Neutrophil (primary cell): ENCODE data around the gene PRSS53.
A peak's percentile ranks its signal among the peaks of the same experiment; 100 is the strongest.

Source experiments
- H3K27ac ChIP-seq: fragments of 200-600 bp; sonication (generic); 2 replicates; pipeline ENCODE4 v1.5.1; 2016; ENCODE audit warnings: mild to moderate bottlenecking, moderate library complexity
- H3K27me3 ChIP-seq: fragments of 200-600 bp; sonication (generic); 2 replicates; pipeline ENCODE4 v1.6.0; 2016; ENCODE audit warnings: mild to moderate bottlenecking
- H3K36me3 ChIP-seq: fragments of 200-600 bp; sonication (generic); 2 replicates; pipeline ENCODE4 v1.5.1; 2017
- H3K4me1 ChIP-seq, 2 experiments: fragments of 200-600 bp in 1 of 2; sonication (generic) in 1 of 2; 1 replicate in 1 of 2; 2 replicates in 1 of 2; pipeline versions ENCODE4 v1.5.1 to v1.6.1; 2013 to 2016; ENCODE audit warnings: low read depth in 1 of 2, low read length in 1 of 2, mild to moderate bottlenecking in 1 of 2, moderate library complexity in 1 of 2; ENCODE audit not compliant: control insufficient read depth in 1 of 2, insufficient read depth in 1 of 2
- H3K4me3 ChIP-seq, 2 experiments: fragments of 200-600 bp in 1 of 2; sonication (generic) in 1 of 2; 1 replicate in 1 of 2; 2 replicates in 1 of 2; pipeline ENCODE4 v1.5.1; 2013 to 2016; ENCODE audit warnings: low read depth in 1 of 2, low read length in 1 of 2, mild to moderate bottlenecking in 1 of 2, moderate library complexity in 1 of 2
- H3K9me3 ChIP-seq: fragments of 200-600 bp; sonication (generic); 2 replicates; pipeline ENCODE4 v1.5.1; 2016
- TF ChIP-seq, protein P1 (sequence below): fragments of 200-600 bp; sonication (generic); IDR thresholded peaks from 2 replicates; pipeline ENCODE4 v1.5.1; 2016; ENCODE audit warnings: antibody characterized with exemption

Gene PRSS53

DNA sequence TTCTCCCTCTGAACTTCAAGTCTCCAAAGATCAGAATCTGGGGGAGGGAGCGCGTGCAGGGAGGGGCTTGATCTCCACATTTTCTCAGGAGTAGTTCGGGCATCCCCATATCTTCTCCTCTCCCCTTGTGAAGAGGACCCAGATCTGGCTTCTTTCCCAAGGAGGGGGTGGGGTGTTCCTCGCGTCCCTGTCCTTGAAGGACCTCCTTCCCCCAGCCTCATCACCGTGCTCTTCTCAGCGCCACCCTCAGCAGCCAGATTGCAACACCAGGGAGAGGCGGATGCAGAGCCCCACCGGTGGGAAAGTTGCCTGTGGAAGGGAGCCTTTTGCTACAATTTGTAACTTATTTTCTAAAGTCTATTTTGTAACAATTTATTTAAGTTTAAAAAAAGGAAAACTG, 5.7 kb downstream of the PRSS53 start:
- Histone ChIP-seq H3K9me3 (no peaks in the 10 kb centered on the region), H3K4me1 (peaks cover 16 to 19% of the 10 kb centered on the region in 2 experiments), H3K4me3 (no peak overlapping the region), H3K27me3 (no peaks in the 10 kb centered on the region), H3K36me3 (peaks cover 95% of the 10 kb centered on the region), H3K27ac (no peak overlapping the region)
- TF ChIP-seq, protein P1, sequence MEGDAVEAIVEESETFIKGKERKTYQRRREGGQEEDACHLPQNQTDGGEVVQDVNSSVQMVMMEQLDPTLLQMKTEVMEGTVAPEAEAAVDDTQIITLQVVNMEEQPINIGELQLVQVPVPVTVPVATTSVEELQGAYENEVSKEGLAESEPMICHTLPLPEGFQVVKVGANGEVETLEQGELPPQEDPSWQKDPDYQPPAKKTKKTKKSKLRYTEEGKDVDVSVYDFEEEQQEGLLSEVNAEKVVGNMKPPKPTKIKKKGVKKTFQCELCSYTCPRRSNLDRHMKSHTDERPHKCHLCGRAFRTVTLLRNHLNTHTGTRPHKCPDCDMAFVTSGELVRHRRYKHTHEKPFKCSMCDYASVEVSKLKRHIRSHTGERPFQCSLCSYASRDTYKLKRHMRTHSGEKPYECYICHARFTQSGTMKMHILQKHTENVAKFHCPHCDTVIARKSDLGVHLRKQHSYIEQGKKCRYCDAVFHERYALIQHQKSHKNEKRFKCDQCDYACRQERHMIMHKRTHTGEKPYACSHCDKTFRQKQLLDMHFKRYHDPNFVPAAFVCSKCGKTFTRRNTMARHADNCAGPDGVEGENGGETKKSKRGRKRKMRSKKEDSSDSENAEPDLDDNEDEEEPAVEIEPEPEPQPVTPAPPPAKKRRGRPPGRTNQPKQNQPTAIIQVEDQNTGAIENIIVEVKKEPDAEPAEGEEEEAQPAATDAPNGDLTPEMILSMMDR, result no peak

DNA sequence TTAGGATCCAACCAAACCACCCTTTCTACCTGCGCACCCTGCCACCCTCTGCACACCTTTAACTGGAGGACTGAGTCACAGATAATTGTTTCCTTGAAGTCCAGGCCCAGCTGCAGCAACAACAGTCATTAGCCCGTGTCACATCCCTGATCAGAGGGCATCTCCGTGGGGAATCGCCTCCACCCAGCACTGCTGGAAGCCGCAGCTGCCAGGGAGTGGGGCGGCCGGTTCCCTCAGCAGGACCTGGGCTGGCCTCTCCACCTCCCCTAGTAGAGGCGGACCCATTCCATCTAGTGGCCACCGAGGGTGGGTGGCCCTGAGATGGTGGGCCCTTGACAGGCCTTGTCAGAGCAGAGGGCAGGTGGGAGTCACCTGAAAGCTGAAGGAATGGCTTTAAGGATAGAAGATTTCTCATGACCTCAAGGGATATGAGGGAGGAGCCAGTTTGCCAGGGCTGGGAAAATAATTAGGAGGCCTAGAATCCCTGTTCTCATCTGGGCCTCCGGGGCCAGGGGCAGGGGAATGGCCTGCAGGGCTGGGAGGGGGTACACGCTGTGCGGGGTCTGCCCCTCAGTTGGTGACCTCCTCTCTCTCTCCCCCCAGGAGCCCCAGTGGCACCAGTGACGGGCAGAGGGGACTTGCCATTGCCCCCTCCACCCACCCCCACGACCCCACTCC, 6.2 kb downstream of the PRSS53 start:
- Histone ChIP-seq H3K27me3 (no peaks in the 10 kb centered on the region), H3K4me3 (no peak overlapping the region), H3K27ac (peak overlapping the region; percentile 38), H3K4me1 (peaks cover 16 to 19% of the 10 kb centered on the region in 2 experiments), H3K36me3 (peaks cover 99% of the 10 kb centered on the region), H3K9me3 (no peaks in the 10 kb centered on the region)
- TF ChIP-seq, protein P1, result no peak

DNA sequence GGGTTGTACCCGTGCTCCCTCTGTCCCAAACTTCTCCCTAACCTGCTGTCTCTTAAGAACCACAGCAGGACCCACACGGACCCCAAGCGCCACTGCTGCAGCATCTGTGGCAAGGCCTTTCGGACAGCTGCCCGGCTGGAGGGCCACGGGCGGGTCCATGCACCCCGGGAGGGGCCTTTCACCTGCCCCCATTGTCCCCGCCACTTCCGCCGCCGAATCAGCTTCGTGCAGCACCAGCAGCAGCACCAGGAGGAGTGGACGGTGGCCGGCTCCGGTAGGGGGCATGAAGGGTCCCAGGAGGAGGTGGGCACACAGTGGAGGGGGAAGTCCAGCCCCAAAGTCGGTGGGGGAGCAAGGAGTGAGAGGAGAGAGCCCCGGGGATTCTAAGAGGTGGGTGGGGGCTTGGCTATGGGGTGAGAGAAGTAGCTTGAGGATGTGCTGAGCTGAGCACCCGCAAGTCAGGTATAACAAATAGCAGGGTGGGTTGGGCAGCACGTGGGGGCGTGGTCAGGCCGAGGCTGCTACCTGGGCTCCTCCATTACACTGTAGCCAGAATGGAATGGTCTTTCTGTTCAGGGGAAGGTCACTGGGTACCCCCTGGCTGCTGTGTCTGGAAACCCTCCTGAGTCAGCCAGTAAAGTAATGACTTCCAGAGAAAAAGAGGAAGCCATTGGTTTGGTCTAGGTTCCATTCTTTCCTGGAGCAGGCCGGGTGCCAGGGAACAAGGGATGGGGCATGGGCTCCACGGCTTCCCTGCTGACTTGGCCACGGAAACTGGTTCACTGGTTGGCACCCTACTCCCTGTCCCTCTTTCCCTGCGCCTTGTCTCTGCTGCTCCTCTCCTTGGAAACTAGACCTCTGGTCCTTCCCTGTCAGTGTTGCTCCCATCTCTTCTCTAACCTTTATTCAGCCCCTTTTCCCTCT, 7.1 kb downstream of the PRSS53 start:
- no peaks in the 10 kb centered on the region for H3K9me3 ChIP-seq
- peaks cover 16 to 19% of the 10 kb centered on the region in 2 experiments for H3K4me1 ChIP-seq
- peak overlapping the region; percentile 38 for H3K27ac ChIP-seq
- H3K36me3 ChIP-seq, result peaks cover 99% of the 10 kb centered on the region
- H3K4me3 ChIP-seq, result no peak overlapping the region
- TF ChIP-seq, protein P1, result no peak
- no peaks in the 10 kb centered on the region for H3K27me3 ChIP-seq

DNA sequence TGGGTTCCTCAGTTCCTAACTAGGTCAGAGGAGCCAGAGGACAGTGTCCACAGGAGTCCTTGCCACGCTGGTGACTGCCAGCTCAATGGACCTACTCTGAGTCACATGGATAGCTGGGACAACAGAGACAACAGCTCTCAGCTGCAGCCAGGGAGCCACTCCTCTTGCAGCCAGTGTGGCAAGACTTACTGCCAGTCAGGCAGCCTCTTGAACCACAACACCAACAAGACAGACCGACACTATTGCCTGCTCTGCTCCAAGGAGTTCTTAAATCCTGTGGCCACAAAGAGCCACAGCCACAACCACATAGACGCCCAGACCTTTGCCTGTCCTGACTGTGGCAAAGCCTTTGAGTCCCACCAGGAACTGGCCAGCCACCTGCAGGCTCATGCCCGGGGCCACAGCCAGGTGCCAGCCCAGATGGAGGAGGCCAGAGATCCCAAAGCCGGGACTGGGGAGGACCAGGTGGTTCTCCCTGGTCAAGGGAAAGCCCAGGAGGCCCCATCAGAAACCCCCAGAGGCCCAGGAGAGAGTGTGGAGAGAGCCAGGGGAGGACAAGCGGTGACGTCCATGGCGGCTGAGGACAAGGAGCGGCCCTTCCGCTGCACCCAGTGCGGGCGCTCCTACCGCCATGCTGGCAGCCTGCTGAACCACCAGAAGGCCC, 7.9 kb downstream of the PRSS53 start:
- Histone ChIP-seq H3K4me1 (peaks cover 16 to 19% of the 10 kb centered on the region in 2 experiments), H3K27me3 (no peaks in the 10 kb centered on the region), H3K9me3 (no peaks in the 10 kb centered on the region), H3K27ac (peak overlapping the region; percentile 71), H3K4me3 (no peak overlapping the region), H3K36me3 (peaks cover 97% of the 10 kb centered on the region)
- TF ChIP-seq, protein P1, result no peak

DNA sequence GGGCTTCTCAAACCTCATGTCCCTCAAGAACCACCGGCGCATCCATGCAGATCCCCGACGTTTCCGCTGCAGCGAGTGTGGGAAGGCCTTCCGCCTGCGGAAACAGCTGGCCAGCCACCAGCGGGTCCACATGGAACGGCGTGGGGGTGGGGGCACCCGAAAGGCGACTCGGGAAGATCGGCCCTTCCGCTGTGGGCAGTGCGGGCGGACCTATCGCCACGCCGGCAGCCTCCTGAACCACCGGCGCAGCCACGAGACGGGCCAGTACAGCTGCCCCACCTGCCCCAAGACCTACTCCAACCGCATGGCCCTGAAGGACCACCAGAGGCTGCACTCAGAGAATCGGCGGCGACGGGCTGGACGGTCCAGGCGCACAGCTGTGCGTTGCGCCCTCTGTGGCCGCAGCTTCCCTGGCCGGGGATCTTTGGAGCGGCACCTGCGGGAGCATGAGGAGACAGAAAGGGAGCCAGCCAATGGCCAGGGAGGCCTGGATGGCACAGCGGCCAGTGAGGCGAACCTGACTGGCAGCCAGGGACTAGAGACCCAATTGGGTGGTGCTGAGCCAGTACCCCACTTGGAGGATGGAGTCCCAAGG, 8.6 kb downstream of the PRSS53 start:
- H3K9me3 ChIP-seq, result no peaks in the 10 kb centered on the region
- peak overlapping the region; percentile 71 for H3K27ac ChIP-seq
- peaks cover 23 to 24% of the 10 kb centered on the region in 2 experiments for H3K4me1 ChIP-seq
- TF ChIP-seq, protein P1, result no peak
- no peaks in the 10 kb centered on the region for H3K27me3 ChIP-seq
- H3K36me3 ChIP-seq, result peaks cover 91% of the 10 kb centered on the region
- H3K4me3 ChIP-seq, result no peak overlapping the region
